Activated effector memory CD4-positive, alpha-beta T cell treated with Interleukin-2 at 50 U/mL for 16 hours (primary cell): Measurements from ENCODE around the gene PDZD8.
A peak's percentile ranks its signal among the peaks of the same experiment; 100 is the strongest.

ENCODE experiments used
- DNase-seq: peaks from one replicate; pipeline ENCODE4 v3.0.0-alpha.2; 2020

PDZD8 gene

DNA sequence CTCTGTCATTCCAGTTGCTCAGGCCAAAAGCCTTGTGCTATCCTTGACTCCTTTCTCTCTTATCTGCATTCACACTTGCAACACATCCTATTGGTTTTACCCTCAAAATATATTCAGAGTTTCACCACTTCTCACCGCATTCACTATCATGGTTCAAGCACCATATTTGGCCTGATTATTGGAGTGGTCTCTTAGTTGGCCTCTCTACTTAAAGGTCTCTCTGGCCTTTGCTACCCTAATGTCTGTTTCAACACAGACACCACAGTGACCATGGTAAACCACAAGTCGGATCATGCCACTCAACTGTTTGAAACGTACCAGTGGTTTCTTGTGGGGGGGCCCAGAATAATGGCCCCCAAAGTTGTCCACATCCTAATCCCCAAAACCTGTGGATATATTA is 15.2 kb upstream of the PDZD8 start:
- DNase-seq = no peak

DNA sequence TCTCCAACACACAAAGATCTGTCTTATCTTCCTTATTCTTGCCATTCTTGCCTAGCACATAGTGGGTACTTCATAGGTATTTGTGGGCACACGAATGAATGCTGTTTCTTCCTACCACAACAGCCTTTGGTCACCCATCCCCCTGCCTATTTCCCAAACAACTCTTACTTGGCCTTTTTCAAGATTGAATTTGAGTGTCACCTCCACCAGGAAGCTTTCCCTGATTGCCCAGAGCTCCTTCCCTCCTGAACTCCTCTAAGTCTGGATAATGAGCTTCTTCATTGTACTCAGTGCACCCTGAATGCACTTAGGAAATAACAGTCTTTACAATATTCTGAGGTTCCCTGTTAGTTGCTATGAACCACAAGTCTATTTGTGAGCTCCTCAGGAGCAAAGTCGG is 11.6 kb upstream of the PDZD8 start:
- no peak for DNase-seq

- DNase-seq = no peak
Measured at GRCh38 chr10:117382861-117383260, 7.6 kb upstream of the PDZD8 start.

GRCh38 chr10:117374506-117375359 is 507 bp downstream of the PDZD8 start:
- peak; percentile 11 for DNase-seq

- DNase-seq = peak; percentile 14
Measured at GRCh38 chr10:117373823-117374505, 1.3 kb downstream of the PDZD8 start.

DNA sequence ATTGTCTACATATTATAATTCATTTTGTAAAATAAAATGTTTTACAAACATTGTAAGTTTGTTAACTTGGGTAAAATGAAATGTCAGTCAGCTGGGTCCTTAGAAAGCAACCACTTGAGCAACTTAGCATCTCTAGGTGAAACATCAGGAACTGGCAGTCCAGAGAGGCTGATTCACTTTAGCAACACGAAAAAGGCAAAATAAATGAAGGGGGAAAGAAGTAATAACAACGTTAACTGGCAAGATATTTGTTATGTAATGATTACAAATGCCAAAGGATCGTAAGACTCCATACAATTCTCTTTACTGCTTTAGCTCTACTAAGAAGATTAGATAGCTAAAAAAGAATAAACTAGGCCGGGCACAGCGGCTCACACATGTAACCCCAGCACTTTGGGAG is 5.0 kb downstream of the PDZD8 start:
- DNase-seq = no peak

GRCh38 chr10:117367718-117368117 is 7.5 kb downstream of the PDZD8 start:
- DNase-seq = no peak

DNA sequence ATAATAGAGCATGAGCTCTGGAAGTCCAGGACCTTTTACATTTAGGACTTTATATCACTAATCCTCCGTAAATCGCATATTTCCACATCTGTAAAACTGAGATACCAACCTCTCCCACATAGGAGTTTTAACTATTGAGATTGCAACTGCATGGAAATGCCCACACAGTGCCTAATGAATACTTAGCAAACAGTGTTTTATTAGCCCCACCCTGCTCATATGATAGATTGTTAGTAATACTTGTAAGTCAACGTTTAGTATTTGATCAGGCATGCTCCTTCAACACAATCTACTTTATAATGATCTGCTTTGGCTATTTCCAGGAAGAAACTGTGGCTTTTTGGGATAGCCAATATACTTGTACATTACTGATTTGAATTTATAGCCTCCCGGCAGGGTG is 8.5 kb downstream of the PDZD8 start:
- no peak for DNase-seq

- DNase-seq = no peak
Measured at GRCh38 chr10:117365612-117366011, 9.6 kb downstream of the PDZD8 start.

- DNase-seq = no peak
Measured at GRCh38 chr10:117364110-117364960, 10.9 kb downstream of the PDZD8 start.

DNA sequence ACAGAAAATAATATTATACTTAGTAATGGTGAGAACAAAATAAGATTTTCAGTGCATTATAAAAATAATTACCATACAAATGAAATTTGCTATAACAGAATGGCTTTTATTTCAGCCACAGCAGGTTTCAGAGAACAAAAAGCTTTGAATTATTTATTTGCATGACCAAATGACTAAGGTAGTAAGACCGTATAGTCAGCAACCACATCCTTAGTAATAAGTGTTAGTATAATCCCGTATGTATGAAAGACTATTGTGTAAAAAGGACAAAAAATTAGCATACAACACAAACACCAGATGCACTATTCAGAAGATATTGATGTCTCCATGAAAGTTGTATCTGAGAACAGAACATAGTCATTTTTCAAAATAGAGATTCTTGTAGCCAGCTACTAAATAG is 12.2 kb downstream of the PDZD8 start:
- DNase-seq = no peak

DNA sequence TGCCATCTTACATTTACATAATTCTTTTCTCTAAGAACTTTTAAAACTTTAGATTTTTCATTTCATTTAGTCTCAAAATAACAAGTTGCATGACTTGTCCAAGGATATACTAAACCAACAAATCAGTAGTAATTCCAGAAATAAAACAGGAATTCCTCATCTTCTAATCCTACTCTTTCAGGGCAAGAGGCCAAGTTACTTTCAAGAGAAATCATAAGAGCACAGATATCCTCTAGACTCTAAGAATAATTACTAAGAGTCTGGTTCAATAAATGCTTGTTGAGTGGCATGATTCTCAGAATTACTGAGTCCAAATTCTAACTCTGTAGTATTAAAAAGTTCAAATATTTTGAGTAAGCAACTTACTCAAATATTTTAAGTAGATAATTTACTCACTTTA is 12.9 kb downstream of the PDZD8 start:
- DNase-seq = no peak

DNA sequence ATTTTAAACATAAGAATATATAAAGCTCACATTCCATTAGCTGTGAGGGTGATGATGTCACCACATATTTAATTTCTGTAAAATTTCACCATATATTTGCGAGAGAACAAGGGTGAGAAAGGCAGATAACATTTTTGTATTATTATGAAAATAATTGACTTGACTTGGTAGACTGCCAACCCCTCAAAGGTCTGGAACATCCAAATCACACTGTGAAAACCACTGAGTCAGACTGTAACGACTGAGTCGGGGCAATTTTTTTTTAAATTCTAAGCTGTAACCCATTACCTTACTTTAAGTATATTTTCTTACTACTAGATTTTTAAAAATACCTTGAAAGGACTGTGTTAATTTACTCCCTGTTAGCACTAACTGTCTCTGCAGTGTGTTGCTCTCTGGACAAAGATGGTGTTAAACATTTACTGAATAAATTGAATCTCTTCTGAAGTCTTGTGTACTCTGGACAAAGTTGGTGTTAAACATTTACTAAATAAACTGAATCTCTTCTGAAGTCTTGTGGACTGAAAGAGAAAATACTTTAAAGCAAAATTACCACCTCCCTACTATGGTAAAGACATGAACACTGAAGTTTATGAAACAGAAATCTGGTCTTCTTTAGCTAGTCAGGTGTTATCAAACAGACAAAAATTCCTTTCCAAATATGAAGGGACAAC is 14.1 kb downstream of the PDZD8 start:
- DNase-seq = no peak

DNA sequence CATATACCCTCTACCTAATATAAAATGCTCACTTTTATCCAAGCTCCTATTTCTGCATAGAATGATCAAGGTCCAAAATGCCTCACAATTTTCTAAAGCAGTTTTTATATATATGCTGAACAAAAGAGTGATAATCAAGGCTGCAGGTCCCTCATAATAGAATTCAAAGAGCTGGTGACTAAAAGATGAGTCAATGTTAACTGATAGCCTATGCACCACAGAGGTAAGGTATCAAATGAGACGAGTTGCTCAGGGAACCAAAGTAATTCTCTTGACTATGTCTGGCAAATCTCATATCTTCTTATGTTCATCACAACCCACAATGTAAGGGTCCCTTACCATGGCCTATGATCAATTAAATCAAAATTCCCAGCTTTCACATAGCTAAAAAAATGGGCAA is 15.2 kb downstream of the PDZD8 start:
- no peak for DNase-seq

GRCh38 chr10:117355072-117355471 is 20.2 kb downstream of the PDZD8 start:
- no peak for DNase-seq

DNA sequence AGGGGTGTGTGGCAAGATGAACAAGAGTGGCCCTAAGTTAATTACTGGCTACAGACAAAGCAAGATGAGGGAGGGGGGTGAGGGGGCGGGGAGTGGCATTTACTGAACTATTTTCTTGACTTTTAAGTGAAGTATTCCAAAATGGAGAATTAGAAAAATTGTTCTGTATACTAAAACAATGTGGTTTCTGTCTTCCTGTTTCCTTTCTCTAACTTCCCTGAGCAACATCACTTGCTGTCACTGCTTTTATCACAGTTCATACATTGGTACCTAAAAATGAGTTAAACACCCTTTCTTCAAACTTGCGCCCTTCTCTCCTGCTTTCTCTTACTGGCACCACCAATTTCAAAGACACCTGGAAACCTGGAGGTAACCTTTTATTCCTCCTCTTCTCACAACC is 21.6 kb downstream of the PDZD8 start:
- no peak for DNase-seq

DNA sequence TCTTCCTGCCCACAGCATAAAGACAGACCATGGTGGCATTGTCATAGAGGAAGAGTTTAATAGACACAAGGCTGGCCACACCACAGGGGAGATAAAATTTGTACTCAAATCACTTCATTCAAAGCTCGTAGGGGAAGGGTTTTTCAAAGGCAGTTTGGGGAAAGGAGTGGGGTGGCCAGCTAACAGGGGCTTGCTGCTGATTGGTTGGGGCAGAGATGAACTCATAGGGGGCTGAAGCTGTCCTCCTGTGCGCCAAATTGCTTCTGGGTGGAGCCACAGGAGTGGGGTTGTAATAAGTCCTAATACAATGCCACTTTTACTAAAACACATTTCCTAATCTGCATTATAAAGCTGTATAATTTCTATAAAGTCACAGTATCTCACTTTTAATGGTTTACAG is 22.5 kb downstream of the PDZD8 start:
- no peak for DNase-seq

GRCh38 chr10:117351996-117352395 is 23.2 kb downstream of the PDZD8 start:
- DNase-seq = no peak

DNA sequence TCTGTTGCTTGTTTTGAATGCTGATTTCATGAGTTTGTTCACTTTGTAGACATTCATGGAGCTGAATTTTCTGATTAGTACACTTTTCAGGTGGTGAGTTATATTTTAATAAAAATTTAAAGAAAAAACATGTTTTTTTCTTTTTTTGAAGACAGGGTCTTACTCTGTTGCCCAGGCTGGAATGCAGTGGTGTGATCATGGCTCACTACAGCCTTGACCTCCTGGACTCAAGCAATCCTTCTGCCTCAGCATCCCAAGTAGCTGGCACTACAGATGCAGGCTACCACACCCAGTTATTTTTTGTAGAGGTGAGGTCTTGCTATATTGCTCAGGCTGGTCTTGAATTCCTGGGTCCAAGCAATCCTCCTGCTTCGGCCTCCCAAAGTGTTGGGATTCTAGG is 23.7 kb downstream of the PDZD8 start:
- DNase-seq = no peak

DNA sequence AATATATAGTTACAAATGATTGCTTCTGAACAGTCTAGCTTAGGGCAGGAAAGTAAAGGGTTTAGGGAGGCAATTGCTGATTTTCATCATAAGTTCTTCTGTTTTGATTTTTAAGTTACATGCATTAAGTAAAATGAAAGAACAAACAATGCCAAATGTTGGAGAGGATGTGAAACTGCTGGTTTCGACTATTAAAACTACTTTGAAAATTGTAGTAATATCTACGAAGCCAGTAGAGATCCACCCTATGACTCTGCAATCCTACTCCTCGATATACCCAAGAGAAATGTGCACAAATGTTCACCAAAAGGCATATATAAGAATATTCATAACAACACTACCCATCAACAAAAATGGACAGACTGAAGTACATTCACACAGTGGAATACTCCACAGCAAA is 24.3 kb downstream of the PDZD8 start:
- no peak for DNase-seq

DNA sequence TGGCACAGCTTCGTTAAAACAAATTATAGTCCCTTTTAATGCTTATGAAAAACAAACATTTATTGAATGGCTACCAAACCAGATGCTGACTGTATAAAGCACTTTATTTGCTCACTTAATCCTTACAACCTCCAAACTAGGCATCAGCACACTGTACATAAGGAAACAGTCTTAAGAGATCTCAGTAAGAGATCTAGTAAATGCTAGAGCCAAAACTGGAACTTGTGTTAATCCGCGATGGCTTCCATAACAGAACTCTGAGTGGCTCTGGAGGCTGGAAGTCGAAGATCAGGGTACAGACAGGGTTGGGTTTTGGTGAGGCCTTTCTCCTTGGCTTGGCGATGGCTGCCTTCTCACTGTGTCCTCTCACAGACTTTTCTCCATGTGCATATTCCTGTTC is 27.0 kb downstream of the PDZD8 start:
- no peak for DNase-seq

DNA sequence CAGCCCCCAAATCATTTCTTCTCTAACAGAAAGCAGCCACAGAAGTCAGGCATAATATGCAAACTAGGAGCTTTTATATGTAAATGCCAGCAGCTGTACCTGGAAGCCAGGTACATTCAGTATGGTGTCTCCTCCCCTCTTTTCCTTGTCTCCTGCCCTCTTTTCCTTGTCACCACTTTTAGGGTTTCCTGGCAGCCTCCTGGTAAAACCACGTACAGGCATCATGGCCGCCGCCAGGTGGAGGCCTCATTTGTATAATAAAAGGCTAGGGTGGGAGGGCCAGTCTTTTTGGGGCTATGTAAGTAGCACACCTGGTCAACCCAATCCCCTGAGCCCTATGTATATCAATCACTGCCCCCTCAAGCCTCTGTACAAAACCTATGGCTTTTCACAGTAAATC is 28.7 kb downstream of the PDZD8 start:
- no peak for DNase-seq

DNA sequence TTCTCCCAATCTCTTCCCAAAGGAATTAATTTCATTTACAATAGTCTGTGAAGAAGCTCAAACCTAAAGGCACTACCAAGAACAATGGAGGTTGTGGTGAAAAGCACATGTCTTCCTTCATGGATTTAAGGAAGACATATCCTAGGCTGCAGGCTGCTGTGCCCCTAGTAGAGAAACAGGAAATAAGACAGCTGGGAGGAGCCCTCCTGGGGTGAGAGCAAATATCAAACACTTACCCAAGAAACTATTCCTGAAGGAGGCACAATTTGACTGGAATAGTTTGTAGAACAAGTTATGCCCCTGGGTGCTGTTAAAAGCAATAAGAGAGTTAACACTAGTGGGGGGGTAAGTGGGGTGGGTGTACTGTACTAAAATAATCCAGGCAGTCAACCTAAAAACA is 30.1 kb downstream of the PDZD8 start:
- no peak for DNase-seq
